Activated T-helper 1 cell treated with Interleukin-2 at 50 U/mL for 16 hours (primary cell): ENCODE data around the gene NHEJ1.

Experiments used
- DNase-seq: peaks from one replicate; pipeline ENCODE4 v3.0.0-alpha.2; 2020; ENCODE audit warnings: low read depth

The NHEJ1 gene

DNA sequence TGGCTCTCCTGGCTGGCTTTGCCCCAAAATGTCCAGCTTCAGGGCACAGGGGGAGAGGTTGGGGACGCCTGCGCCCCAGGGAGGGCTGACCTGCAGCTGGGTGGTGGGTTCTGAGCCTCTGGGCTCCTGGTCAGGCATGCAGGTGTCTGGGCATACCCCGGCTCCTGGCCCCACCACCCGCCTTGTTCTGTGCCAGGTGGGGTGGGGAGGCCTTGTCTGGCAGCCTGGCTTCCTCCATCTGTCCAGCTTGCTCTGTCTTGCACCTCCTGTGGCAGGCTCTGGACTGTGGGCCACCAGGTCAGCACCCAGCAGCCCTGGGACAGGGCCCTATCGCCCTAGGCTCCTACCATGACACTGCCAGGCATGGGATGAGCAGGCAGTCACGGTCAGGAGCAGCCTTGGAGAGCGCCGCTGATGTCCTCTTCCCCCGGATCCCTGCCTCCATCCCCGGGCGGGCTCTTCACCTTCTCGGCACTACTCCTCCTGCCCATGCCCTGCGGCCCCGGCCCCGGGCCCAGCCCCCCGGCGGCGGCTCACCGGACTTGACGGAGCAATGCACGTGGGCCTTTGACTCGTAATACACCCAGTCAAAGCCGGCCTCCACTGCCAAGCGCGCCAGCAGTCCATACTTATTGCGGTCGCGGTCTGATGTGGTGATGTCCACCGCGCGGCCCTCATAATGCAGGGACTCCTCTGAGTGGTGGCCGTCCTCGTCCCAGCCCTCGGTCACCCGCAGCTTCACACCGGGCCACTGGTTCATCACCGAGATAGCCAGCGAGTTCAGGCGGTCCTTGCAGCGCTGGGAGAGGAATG lies 103.5 kb downstream of the NHEJ1 start:
- DNase-seq = no peak

GRCh38 chr2:219056176-219056895 lies 104.3 kb downstream of the NHEJ1 start:
- no peak for DNase-seq

GRCh38 chr2:219054956-219055903 lies 105.4 kb downstream of the NHEJ1 start:
- DNase-seq = no peak

DNA sequence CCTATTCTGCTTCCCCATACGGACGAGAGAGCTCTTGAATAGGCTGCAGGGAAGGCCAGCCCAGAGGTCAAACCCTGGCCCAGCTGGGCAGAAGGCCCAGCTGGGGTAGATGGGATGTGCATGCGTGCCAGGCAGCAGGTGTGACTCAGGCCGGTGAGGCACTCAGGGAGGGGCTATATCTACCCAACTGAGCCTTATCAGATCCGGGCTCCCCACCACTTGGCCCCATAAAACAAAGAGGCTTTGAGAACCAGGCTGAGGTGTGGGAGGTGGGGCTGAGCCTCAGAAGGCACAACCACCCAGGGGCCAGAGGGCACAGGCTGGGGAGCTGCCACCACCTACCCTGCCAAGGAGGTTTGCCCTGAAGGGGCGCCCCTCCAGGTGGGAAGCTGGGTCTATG lies 111.3 kb downstream of the NHEJ1 start:
- DNase-seq = no peak

GRCh38 chr2:219045937-219046550 lies 114.6 kb downstream of the NHEJ1 start:
- DNase-seq = no peak

DNA sequence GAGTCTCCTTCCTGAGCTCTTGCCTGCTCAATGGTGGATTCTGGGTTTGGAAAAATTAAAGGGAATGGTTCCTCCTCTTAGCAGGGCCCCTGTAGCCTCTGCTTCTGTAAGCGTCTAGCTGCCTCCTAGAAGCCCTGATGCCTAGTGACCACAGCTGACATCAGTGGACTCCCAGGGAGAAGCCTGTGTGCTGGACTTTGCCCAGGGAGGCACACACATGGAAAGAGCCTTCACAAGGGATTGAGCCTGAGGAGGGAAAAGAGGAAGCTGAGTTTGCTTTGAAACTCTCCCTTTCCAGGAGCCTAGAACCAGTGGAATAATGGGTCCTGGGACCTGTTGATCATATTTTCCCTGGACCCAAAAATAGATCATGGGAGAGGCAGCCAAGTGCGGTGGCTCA lies 117.9 kb downstream of the NHEJ1 start:
- DNase-seq = no peak

- no peak for DNase-seq
These were observed 118.5 kb downstream of the NHEJ1 start for GRCh38 chr2:219042157-219042556.

DNA sequence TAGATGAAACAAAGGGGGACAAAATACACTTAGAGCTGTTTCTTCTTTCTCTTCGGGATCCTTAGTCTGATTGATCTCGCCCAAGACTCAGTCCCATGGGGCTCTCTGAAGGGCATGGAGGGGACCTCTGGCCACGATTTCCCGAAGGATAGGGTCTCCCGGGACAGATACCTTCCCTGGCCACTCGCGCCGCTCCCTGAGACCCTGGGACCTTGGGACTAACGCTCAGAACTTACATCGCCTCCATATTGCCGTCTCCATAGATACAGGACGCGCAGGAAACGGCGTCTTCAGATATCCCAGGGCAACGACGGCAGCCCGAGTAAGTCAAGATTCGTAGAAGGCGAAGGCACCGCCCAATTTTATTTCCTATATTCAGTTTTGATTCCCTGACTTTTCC lies 119.4 kb downstream of the NHEJ1 start, which contains the start of gene CFAP65:
Gene CFAP65, minus strand, starts transcription at position 265 of the 400 bp plus-strand sequence. CDS start 2,468 bp downstream, outside the sequence.
- DNase-seq = no peak

DNA sequence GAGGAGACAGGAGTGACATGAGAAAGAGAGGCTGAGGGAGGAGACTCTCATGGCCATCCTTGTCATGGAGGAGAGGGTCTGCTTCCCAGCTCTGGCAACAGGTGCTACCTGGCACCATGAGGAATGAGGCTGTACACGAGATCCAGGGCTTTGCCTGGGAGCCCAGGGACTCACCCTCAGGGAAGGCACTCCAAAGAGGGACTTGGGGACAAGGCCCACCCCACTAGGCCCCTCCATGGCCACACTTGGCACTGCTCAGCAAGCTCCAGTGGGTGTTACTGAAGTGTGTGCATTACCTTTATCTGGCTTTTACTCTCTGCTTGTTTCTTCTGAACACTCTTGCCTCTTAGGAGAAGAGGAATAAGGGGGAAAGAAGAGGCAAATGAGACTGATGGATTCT lies 122.0 kb downstream of the NHEJ1 start:
- no peak for DNase-seq

DNA sequence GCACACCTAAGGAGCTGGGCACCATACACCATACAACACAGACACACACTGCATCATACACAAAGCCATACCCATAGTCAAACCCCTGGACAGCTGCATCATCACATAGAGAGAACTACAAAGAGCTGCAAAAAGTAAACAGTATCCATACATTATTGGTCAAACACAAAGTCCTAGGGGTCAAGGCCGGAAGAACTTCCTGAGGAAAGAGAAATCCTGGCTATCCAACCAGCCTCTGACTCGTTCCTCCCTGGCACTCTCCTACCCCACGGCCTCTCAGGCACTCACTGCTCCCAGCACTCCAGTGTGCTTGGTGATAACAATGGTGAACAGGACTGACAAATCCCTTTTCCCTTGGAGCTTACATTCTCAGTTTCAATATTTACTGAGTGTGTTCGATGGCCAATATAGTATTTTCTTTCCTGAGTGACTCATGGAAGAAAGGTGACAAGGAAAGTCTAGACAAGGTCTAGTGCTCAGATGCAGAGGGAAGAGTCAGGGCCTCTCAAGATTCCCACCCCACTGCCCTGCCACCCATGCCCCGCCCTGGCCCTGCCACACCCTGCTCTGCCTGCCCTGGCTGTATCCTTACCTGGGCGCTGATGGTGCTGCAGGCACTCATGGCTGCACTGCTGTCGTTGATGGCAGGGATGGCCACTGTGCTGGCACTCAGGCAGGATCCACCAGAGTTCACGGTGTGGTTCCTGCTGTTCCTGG lies 122.7 kb downstream of the NHEJ1 start:
- DNase-seq = no peak

GRCh38 chr2:219035942-219036341 lies 124.7 kb downstream of the NHEJ1 start:
- DNase-seq = no peak

DNA sequence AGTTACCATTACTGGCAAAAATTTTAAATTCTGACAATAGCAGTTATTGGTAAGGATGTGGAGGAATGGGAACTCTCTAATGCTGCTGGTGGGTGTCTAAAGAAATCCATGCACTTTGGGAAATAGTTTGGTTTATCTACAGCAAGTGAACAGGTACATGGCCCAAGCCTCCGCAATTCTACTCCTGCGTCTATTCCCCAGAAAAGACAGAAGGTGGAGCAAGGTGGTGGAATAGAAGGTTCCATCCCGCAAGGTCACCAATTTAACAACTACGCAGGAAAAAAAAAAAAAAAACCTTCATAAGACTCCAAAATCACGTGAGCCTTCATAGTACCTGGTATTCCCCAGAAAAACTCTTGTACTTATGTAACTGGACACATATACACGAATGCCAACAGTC lies 125.8 kb downstream of the NHEJ1 start:
- no peak for DNase-seq

DNA sequence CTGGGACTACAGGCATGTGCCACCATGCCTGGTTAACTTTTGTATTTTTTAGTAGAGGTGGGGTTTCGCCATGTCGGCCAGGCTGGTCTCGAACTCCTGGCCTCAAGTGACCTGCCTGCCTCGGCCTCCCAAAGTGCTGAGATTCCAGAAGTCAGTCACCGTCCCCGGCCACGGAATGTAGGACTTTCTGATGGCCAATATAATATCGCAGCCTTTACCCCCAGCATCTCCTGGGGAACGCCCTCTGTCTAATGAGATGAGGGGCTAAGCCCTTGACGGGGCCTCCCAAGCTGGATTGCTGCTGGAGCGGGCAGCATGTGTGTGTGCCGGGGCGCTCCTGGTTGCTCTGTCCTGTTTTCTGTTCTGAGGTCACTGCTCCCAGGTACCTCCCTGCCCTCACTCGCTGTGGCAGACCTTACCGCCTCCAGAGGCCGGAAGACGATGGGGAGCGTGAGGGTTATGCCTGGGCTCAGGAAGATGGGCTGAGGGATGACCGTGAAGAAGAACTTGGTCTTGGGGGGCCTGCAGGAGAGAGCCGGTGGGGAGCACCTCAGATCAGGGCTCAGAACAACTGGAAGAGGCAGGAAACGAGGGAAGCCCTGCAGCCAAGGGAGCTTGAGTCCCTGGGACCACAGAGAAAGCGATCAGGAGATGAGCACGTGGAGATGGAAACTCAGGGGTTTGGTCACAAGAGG lies 128.4 kb downstream of the NHEJ1 start:
- no peak for DNase-seq

DNA sequence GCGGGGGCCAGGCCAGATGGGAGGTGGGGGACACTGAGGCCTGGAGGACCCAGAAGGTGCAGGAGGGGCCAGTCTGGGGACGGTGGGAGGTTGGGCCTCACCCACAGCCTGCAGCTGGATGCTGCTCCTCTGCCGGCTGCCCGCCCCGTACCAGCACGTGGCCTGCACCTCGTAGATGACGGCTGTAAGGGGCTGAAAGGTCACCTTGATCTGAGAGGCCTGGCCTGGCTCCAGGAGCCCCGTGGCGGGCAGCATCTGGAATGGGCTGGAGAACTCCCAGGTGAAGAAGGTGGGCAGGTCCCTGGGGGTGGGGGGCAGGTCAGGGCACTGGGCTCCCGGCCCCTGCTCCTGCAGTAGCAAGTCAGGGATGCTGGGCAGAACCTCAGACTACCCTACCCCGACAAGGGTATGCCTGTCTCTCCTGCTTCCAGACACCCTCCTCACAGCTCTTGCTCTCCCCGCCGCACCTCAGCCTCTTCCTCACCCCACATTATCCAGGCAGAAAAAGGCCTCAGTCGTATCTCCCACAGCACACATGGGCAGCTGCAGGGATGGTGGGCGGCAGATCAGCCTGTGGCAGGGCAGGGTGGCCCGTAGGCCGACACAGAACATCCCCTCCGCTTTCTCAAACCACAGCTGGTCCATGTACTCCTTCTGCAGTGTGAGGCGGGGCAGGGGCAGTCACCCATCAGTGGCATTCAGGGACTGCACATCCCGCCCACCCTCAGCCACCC lies 129.4 kb downstream of the NHEJ1 start:
- DNase-seq = no peak

- no peak for DNase-seq
These were observed 130.3 kb downstream of the NHEJ1 start for GRCh38 chr2:219030177-219030940.

DNA sequence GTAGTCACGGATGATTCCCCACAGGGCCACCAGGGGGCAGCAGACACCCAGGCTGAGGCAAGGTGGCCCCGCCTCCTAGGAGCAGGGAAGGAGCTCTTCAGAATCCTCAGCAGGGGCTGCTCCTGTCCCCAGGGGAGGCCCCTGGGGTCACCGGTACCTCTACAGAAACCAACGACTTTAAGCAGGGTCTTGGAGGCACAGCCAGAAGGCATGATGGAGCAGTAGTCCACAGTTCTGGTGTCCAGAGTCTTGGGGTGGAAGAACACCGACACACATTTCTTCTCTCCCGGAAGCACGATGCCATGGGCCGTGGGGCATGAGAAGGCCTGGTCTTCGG lies 130.8 kb downstream of the NHEJ1 start:
- peak; percentile 58 for DNase-seq

DNA sequence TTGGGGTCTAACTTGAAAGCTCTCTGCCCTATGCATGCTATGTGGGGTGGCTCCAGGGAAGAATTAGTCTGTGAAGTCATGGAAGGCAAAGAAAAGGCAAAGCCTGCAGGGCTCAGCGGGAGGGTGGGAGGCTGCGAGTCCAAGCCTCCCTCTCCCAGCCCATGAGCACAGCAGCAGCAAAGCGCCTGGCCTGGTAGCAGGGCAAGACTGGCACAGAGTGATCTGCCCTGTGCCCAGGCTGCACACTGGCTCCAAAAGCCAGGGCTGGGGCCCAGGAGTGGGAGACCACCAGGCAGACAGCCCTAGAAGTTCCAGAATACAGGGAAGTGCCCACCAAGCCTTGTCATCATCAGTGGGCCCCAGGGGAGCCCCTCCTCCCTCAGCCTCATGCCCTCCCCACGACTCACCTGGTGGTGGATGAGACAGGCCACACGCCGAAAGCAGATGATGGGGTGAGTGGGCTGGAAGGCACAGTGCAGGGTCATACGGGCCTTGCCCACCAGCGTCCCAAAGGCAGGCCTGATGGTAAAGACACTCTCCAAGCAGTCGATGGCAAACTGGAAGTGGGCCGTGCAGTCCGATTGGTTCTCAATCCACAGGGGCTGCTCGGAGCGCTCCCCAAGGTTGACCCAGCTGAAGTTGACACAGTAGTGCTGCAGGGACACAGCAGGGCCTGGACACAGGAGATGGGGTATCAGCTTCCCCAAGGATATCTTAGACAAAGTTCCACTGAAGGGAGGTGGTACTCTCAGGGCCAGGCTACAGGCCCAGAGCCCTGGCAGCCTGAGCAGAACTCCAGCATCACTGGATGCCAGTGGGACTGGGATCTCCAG lies 131.4 kb downstream of the NHEJ1 start:
- no peak for DNase-seq

DNA sequence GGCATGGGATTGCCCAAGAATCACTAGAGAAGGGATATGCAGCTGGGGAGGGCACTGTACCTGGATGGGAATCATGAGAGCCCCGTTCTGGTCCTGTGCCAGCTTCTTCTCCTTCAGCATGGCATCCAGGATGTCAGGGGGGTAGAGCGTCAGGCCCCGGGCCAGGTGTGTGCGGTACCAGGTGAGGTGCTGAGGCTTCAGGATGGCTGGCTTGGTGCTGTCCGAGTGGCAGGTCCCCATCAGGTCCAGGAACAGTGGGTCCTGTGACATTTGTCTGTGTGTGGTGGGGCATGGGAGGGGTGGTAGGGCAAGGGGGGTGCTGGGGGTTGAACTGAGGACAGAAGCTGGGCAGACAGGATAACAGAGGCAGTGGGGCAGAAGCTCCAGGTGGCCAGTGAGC lies 132.5 kb downstream of the NHEJ1 start:
- no peak for DNase-seq
